ENCODE results near the gene UBE2C. TPM values are rescaled to one million over a fixed set of nuclear protein-coding genes. Genes with fewer than 3 reads are reported as not detected.

The UBE2C gene
- total RNA-seq, 1 experiment from 2014 or later: 268 TPM

DNA sequence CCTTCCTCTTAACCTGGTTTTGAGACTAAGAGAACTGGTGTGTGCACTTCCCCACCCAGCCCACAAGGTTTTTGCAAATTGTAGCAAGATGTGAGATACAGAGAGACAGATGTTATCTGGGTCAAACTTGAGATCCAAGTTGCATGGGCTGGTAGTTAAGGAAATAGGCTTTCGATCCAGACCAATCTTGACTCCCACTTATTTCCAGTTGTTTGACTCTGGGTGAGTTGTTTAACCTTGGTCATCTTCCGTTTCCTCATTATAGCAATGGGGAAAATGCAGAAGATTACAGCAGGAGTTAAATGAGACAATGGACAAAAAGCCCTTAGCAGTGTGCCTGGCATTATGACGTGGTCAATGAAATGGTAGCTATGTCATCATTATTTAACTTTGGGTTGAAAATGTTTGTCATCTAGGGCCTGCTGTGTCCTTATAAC is 22.9 kb downstream of the UBE2C start:
- peak overlapping the region; percentile 80 for H3K4me2 ChIP-seq (ENCODE audit: insufficient read depth, insufficient read length, low read length)
- no peak overlapping the region for H3K4ac ChIP-seq (ENCODE audit: low read depth, low read length)
- no peak overlapping the region for H4K5ac ChIP-seq (ENCODE audit: insufficient read length, low read depth, low read length)
- no peak for DNase-seq
- no peaks in the 10 kb centered on the region for H3K79me2 ChIP-seq (ENCODE audit: insufficient read depth, low read length)
- H4K8ac ChIP-seq (replicated peaks; ENCODE audit: insufficient read length, low read depth, low read length): no peak overlapping the region
- no peak overlapping the region for H2BK12ac ChIP-seq (ENCODE audit: insufficient read length, low read depth, low read length)
- H3K14ac ChIP-seq (ENCODE audit: insufficient read depth, low read length): no peak overlapping the region
- H3K23me2 ChIP-seq (ENCODE audit: insufficient read length, low read depth, low read length, poor library complexity, severe bottlenecking): peaks cover 9% of the 10 kb centered on the region
- no peak overlapping the region for H2AFZ ChIP-seq (ENCODE audit: low read length)
- no peak overlapping the region for H4K91ac ChIP-seq (ENCODE audit: insufficient read length, low read depth, low read length)
- no peak overlapping the region for H3K27ac ChIP-seq (ENCODE audit: insufficient read length, low read depth, low read length)
- Mint-ChIP-seq H3K36me3 (ENCODE audit: insufficient read depth in 1 of 3, low read depth in 3 of 3) (peaks cover 2 to 31% (median 29%) of the 10 kb centered on the region in 3 experiments; a peak in 6 of 7 replicates), H3K9me3 (no peaks in the 10 kb centered on the region), H3K4me1 (peaks cover 23% of the 10 kb centered on the region in 2 experiments), H3K27me3 (ENCODE audit: low read depth) (no peaks in the 10 kb centered on the region), H3K4me3 (peak overlapping the region; percentile 75 to 88; a peak in 2 of 5 replicates), H3K27ac (no peak overlapping the region)
- no peaks in the 10 kb centered on the region for H4K20me1 ChIP-seq (ENCODE audit: control insufficient read depth, insufficient read depth, insufficient read length)
- no peak overlapping the region for H2BK20ac ChIP-seq (ENCODE audit: low read depth, low read length, poor library complexity, severe bottlenecking)
- H2BK120ac ChIP-seq (ENCODE audit: low read depth, low read length, poor library complexity, severe bottlenecking): no peak overlapping the region
- no peak overlapping the region for H2BK15ac ChIP-seq (ENCODE audit: low read depth, low read length)
- H3K4me1 ChIP-seq (ENCODE audit: insufficient read depth, low read length): peaks cover 4% of the 10 kb centered on the region; the same call in 1 of the 2 replicates
- no peak overlapping the region for H3K9ac ChIP-seq (ENCODE audit: extremely low read depth, insufficient read length, low read length)
- no peak overlapping the region for H3K18ac ChIP-seq (ENCODE audit: insufficient read length, low read depth, low read length)
- no peak overlapping the region for H3K23ac ChIP-seq (ENCODE audit: insufficient read length, low read depth, low read length)
- no peak overlapping the region for H2AK5ac ChIP-seq (ENCODE audit: insufficient read length, low read length)
- WGBS (ENCODE audit: extremely low coverage, insufficient read length, low lambda C conversion rate): no CpG with 5 or more reads among the region's 3 CpGs
- no peaks in the 10 kb centered on the region for H3K27me3 ChIP-seq (ENCODE audit: insufficient read depth, low read length)
- H2BK5ac ChIP-seq (ENCODE audit: insufficient read length, low read length): no peak overlapping the region
- TF ChIP-seq, protein P1, sequence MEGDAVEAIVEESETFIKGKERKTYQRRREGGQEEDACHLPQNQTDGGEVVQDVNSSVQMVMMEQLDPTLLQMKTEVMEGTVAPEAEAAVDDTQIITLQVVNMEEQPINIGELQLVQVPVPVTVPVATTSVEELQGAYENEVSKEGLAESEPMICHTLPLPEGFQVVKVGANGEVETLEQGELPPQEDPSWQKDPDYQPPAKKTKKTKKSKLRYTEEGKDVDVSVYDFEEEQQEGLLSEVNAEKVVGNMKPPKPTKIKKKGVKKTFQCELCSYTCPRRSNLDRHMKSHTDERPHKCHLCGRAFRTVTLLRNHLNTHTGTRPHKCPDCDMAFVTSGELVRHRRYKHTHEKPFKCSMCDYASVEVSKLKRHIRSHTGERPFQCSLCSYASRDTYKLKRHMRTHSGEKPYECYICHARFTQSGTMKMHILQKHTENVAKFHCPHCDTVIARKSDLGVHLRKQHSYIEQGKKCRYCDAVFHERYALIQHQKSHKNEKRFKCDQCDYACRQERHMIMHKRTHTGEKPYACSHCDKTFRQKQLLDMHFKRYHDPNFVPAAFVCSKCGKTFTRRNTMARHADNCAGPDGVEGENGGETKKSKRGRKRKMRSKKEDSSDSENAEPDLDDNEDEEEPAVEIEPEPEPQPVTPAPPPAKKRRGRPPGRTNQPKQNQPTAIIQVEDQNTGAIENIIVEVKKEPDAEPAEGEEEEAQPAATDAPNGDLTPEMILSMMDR (conservative IDR thresholded peaks at IDR 0.05): no peak
- no peaks in the 10 kb centered on the region for H3K9me3 ChIP-seq (ENCODE audit: control insufficient read depth, low read depth, low read length)
- no peak overlapping the region for H3T11ph ChIP-seq (ENCODE audit: low read length)
- H3K56ac ChIP-seq (ENCODE audit: insufficient read length, low read depth, low read length): no peak overlapping the region
- H3K79me1 ChIP-seq (ENCODE audit: insufficient read depth, low read depth, low read length, poor library complexity, severe bottlenecking): peaks cover 5% of the 10 kb centered on the region
